Mesendoderm (in vitro differentiated cells): Measurements from ENCODE around the gene AXIN2.
"Not testable (repeated sequence)": the region's sequence is repeated elsewhere in the genome, so short reads cannot be mapped to it uniquely, and the experiment has no call there.

Source experiments
- DNase-seq: peaks from one replicate; pipeline ENCODE4 v3.0.0; 2013
- H2AK5ac ChIP-seq: 2 replicates; pipeline ENCODE4 v1.6.1; 2013; ENCODE audit warnings: low read length, inconsistent platforms
- H2BK120ac ChIP-seq: 2 replicates; pipeline ENCODE4 v1.6.1; 2013; ENCODE audit warnings: low read depth, mild to moderate bottlenecking, low read length, moderate library complexity, mixed read lengths
- H2BK15ac ChIP-seq: replicated peaks from 2 replicates; pipeline ENCODE4 v1.6.1; 2013; ENCODE audit warnings: low read depth, mild to moderate bottlenecking, moderate library complexity
- H2BK5ac ChIP-seq: 2 replicates; pipeline ENCODE4 v1.6.1; 2013; ENCODE audit warnings: low read length, inconsistent platforms
- H3K18ac ChIP-seq: 2 replicates; pipeline ENCODE4 v1.6.1; 2013; ENCODE audit warnings: mild to moderate bottlenecking, low read length, mixed read lengths
- H3K23ac ChIP-seq: one replicate; pipeline ENCODE4 v1.6.1; 2013; ENCODE audit warnings: low read length
- H3K27ac ChIP-seq: 2 replicates; pipeline ENCODE4 v1.5.1; 2013; ENCODE audit warnings: low read depth, mild to moderate bottlenecking, inconsistent platforms, low read length, moderate library complexity
- H3K27me3 ChIP-seq: 2 replicates; pipeline ENCODE4 v1.6.1; 2013; ENCODE audit warnings: low read length, control low read depth, mild to moderate bottlenecking, inconsistent platforms; ENCODE audit not compliant: insufficient read depth, poor library complexity
- H3K36me3 ChIP-seq: 2 replicates; pipeline ENCODE4 v1.6.1; 2013; ENCODE audit warnings: low read length, inconsistent platforms; ENCODE audit not compliant: control insufficient read depth, insufficient read depth
- H3K4ac ChIP-seq: one replicate; pipeline ENCODE4 v1.6.1; 2013; ENCODE audit warnings: low read depth, mild to moderate bottlenecking, low read length, moderate library complexity
- H3K4me1 ChIP-seq: 2 replicates; pipeline ENCODE4 v1.6.1; 2013; ENCODE audit warnings: low read depth, low read length, inconsistent platforms; ENCODE audit not compliant: control insufficient read depth
- H3K4me2 ChIP-seq: 2 replicates; pipeline ENCODE4 v1.6.1; 2013; ENCODE audit warnings: low read length
- H3K4me3 ChIP-seq: 2 replicates; pipeline ENCODE4 v1.5.1; 2013; ENCODE audit warnings: mild to moderate bottlenecking, low read length
- H3K56ac ChIP-seq: one replicate; pipeline ENCODE4 v1.6.1; 2013; ENCODE audit warnings: low read length
- H3K79me1 ChIP-seq: 2 replicates; pipeline ENCODE4 v1.6.1; 2013; ENCODE audit warnings: low read length, inconsistent platforms
- H3K79me2 ChIP-seq: 2 replicates; pipeline ENCODE4 v1.6.1; 2013; ENCODE audit warnings: mild to moderate bottlenecking, low read length; ENCODE audit not compliant: control insufficient read depth, insufficient read depth
- H3K9ac ChIP-seq: 2 replicates; pipeline ENCODE4 v1.6.1; 2013; ENCODE audit warnings: low read length, inconsistent platforms
- H4K5ac ChIP-seq: one replicate; pipeline ENCODE4 v1.6.1; 2013; ENCODE audit warnings: low read length
- H4K8ac ChIP-seq: one replicate; pipeline ENCODE4 v1.6.1; 2013; ENCODE audit warnings: low read depth, mild to moderate bottlenecking, control low read depth, low read length, moderate library complexity
- WGBS: extraction: QIAGEN DNeasy Blood & Tissue Kit; methylation state at CpG from one replicate; pipeline ENCODE4 v1.1.7; 2013; ENCODE audit warnings: low lambda C conversion rate, missing lambda C conversion rate; ENCODE audit not compliant: insufficient coverage; ENCODE audit errors: extremely low coverage; 5-methylcytosine and 5-hydroxymethylcytosine counted together

The AXIN2 gene

DNA sequence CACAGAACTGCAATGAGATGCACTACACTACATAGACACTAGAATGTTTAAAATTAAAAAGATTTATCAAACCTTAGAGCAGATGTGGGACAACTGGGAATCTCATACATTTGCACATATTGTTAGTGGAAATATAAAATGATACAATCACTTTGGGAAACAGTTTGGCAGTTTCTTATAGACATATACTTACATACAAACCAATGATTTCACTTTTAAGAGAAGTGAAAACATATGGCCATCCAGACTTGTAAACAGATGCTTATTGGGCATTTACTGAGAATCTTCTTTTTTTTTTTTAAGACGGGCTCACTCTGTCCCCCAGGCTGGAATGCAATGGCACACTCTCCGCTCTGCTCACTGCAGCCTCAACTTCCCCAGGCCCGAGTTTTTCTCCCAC lies 50.1 kb downstream of the AXIN2 start:
- no peak overlapping the region for H3K9ac ChIP-seq
- no peak for DNase-seq
- H4K8ac ChIP-seq, result no peak overlapping the region
- no peak overlapping the region for H3K18ac ChIP-seq
- no peak overlapping the region for H4K5ac ChIP-seq
- no peaks in the 10 kb centered on the region for H3K79me1 ChIP-seq
- no peaks in the 10 kb centered on the region for H3K36me3 ChIP-seq
- H3K4me1 ChIP-seq, result peaks cover 4% of the 10 kb centered on the region
- no peak overlapping the region for H2AK5ac ChIP-seq
- no peak overlapping the region for H2BK120ac ChIP-seq
- WGBS, result no CpG with 5 or more reads among the region's 3 CpGs
- no peak overlapping the region for H3K27ac ChIP-seq
- no peaks in the 10 kb centered on the region for H3K79me2 ChIP-seq
- H3K4me2 ChIP-seq, result no peak overlapping the region
- no peak overlapping the region for H2BK5ac ChIP-seq
- H3K23ac ChIP-seq, result no peak overlapping the region
- no peak overlapping the region for H3K4me3 ChIP-seq
- H3K56ac ChIP-seq, result no peak overlapping the region
- H3K4ac ChIP-seq, result no peak overlapping the region
- no peak overlapping the region for H2BK15ac ChIP-seq
- H3K27me3 ChIP-seq, result no peaks in the 10 kb centered on the region

DNA sequence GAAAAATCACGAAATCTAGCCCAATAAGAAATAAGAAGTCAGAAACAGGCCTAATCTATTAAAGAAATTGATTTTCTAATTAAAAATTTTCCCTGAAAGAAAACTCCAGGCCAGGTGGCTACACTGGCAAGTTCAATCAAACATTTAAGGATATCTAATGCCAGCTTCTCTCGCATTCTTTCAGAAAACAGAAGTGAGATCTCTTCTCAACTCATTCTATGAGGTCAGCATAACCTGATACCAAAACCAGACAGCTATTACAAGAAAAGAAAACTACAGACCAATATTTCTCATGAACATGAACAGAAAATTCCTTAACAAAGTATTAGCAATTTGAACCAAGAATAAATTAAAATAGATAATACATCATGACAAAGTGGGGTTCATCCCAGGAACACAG lies 52.4 kb downstream of the AXIN2 start:
- Histone ChIP-seq H3K4me3 (no peak overlapping the region), H3K27ac (no peak overlapping the region), H3K56ac (no peak overlapping the region), H4K5ac (no peak overlapping the region), H3K18ac (no peak overlapping the region), H3K79me1 (no peaks in the 10 kb centered on the region), H2AK5ac (no peak overlapping the region), H3K79me2 (no peaks in the 10 kb centered on the region), H2BK15ac (no peak overlapping the region), H3K36me3 (no peaks in the 10 kb centered on the region), H3K9ac (no peak overlapping the region), H4K8ac (no peak overlapping the region), H3K23ac (no peak overlapping the region), H2BK5ac (no peak overlapping the region), H3K4me2 (no peak overlapping the region), H2BK120ac (no peak overlapping the region), H3K4me1 (no peaks in the 10 kb centered on the region), H3K27me3 (no peaks in the 10 kb centered on the region), H3K4ac (no peak overlapping the region)
- no peak for DNase-seq
- WGBS, result no CpG with 5 or more reads among the region's 2 CpGs

DNA sequence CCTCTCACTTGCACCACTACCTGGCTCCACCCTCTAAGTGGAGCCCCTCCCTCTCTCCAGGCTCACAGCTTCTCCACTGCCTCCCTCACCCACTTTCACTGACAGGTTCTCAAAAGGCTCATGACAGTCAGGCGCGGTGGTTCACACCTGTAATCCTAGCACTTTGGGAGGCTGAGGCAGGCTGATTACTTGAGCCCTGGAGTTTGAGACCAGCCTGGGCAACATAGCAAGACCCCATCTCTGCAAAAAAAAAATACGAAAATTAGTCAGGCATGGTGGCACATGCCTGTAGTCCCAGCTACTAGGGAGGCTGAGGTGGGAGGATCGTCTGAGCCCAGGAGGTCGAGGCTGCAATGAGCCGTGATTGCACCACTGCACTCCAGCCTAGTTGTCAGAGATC lies 56.8 kb downstream of the AXIN2 start:
- H3K27me3 ChIP-seq, H3K18ac ChIP-seq, H2BK5ac ChIP-seq, H2BK15ac ChIP-seq, H4K8ac ChIP-seq, H4K5ac ChIP-seq, H3K23ac ChIP-seq, H3K4ac ChIP-seq, H3K4me3 ChIP-seq, H3K56ac ChIP-seq, H2AK5ac ChIP-seq, H3K4me1 ChIP-seq, H3K79me1 ChIP-seq, H3K4me2 ChIP-seq, H2BK120ac ChIP-seq, H3K79me2 ChIP-seq, H3K27ac ChIP-seq, DNase-seq, H3K36me3 ChIP-seq, H3K9ac ChIP-seq: not testable (repeated sequence)
- WGBS, result no CpG with 5 or more reads among the region's 6 CpGs

DNA sequence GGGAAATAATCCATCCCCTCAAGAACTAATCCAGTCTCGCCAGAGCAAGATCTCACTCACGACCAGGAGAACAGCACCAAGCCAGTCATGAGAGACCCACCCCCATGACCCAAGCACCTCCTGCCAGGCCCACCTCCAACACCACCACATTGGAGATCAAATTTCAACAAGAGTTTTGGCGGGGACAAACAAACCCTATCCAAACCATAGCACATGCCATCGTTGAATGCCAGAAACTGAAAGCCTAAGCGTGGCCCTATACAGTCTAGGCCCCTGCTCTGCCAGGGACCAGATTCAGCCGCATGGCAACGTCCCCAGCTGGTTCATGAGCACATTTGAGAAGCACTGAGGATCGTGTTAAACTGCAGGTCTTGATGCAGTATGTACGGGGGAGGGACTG lies 57.3 kb downstream of the AXIN2 start:
- no peak overlapping the region for H2BK5ac ChIP-seq
- no peaks in the 10 kb centered on the region for H3K79me1 ChIP-seq
- no peak overlapping the region for H3K27ac ChIP-seq
- no peak overlapping the region for H3K23ac ChIP-seq
- no peak overlapping the region for H3K4me2 ChIP-seq
- no peak overlapping the region for H4K5ac ChIP-seq
- H2AK5ac ChIP-seq, result no peak overlapping the region
- H3K18ac ChIP-seq, result no peak overlapping the region
- H3K9ac ChIP-seq, result no peak overlapping the region
- H3K4ac ChIP-seq, result no peak overlapping the region
- no peak overlapping the region for H3K56ac ChIP-seq
- no peaks in the 10 kb centered on the region for H3K27me3 ChIP-seq
- no peak overlapping the region for H3K4me3 ChIP-seq
- H3K79me2 ChIP-seq, result no peaks in the 10 kb centered on the region
- no CpG with 5 or more reads among the region's 9 CpGs for WGBS
- no peak overlapping the region for H2BK120ac ChIP-seq
- no peak overlapping the region for H2BK15ac ChIP-seq
- H3K36me3 ChIP-seq, result no peaks in the 10 kb centered on the region
- no peak for DNase-seq
- no peak overlapping the region for H4K8ac ChIP-seq
- no peaks in the 10 kb centered on the region for H3K4me1 ChIP-seq

DNA sequence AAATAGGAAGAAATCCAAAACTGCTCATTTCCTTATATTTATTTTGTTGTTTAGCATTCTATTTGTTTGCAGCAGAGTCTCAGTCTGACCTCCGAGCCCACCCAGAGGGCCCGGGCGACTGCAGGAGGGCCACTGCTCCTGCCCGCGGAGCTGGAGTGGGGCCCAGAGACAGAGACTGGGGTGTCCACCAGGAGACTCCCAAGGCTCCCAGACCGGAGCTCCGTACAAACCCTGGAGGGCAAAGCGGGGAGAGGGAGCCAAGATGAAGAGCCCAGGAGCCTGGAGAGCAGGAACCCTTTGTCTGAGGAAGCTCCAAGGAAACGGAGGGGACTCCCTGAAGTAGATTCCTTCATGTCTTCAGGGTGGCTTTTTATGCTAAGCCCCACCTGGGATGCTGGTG lies 57.9 kb downstream of the AXIN2 start:
- H3K23ac ChIP-seq, result no peak overlapping the region
- no peak overlapping the region for H3K56ac ChIP-seq
- no peaks in the 10 kb centered on the region for H3K79me2 ChIP-seq
- no peak overlapping the region for H2BK15ac ChIP-seq
- no peak for DNase-seq
- H3K4me2 ChIP-seq, result no peak overlapping the region
- no peaks in the 10 kb centered on the region for H3K27me3 ChIP-seq
- H3K4ac ChIP-seq, result no peak overlapping the region
- no peak overlapping the region for H4K8ac ChIP-seq
- H2BK120ac ChIP-seq, result no peak overlapping the region
- no peak overlapping the region for H3K4me3 ChIP-seq
- H3K79me1 ChIP-seq, result no peaks in the 10 kb centered on the region
- no peak overlapping the region for H2AK5ac ChIP-seq
- H3K18ac ChIP-seq, result no peak overlapping the region
- no CpG with 5 or more reads among the region's 9 CpGs for WGBS
- no peak overlapping the region for H3K9ac ChIP-seq
- no peak overlapping the region for H4K5ac ChIP-seq
- H3K4me1 ChIP-seq, result no peaks in the 10 kb centered on the region
- no peak overlapping the region for H2BK5ac ChIP-seq
- no peak overlapping the region for H3K27ac ChIP-seq
- no peaks in the 10 kb centered on the region for H3K36me3 ChIP-seq

DNA sequence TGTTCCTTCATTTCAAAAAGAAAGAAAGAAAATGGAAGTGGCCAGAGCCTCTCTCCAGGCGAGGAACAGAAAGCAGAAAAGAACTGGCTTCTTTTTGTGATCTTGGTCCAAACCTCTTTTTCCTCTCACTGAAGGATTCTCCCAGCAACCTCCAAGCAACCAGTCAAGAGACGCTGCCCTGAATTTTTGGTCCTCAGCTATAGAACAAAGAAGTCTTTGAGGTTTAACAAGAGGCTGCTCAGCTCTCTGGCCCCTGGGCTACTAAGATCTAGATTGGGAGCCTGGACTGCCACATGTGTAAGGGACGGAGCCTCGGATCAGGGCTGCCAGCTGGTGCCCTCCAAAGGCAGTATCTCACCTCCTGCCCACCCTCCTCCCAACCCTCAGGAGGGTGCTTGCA lies 62.6 kb downstream of the AXIN2 start:
- H3K79me1 ChIP-seq, result no peaks in the 10 kb centered on the region
- H3K4me2 ChIP-seq, result no peak overlapping the region
- no peak for DNase-seq
- no peak overlapping the region for H3K27ac ChIP-seq
- H3K4me1 ChIP-seq, result peaks cover 3% of the 10 kb centered on the region
- H3K4me3 ChIP-seq, result no peak overlapping the region
- no peak overlapping the region for H4K5ac ChIP-seq
- H3K9ac ChIP-seq, result no peak overlapping the region
- H2BK120ac ChIP-seq, result no peak overlapping the region
- H3K36me3 ChIP-seq, result no peaks in the 10 kb centered on the region
- no peak overlapping the region for H2BK15ac ChIP-seq
- no peak overlapping the region for H2BK5ac ChIP-seq
- H4K8ac ChIP-seq, result no peak overlapping the region
- no peak overlapping the region for H3K4ac ChIP-seq
- WGBS, result no CpG with 5 or more reads among the region's 4 CpGs
- no peak overlapping the region for H3K23ac ChIP-seq
- no peak overlapping the region for H2AK5ac ChIP-seq
- no peaks in the 10 kb centered on the region for H3K79me2 ChIP-seq
- H3K56ac ChIP-seq, result no peak overlapping the region
- no peaks in the 10 kb centered on the region for H3K27me3 ChIP-seq
- no peak overlapping the region for H3K18ac ChIP-seq
